ENCODE results near the gene PIP4K2C. TPM values are rescaled to one million over a fixed set of nuclear protein-coding genes. Genes with fewer than 3 reads are reported as not detected.

PIP4K2C gene
- total and polyA plus RNA-seq, 10 of the 15 experiments (the other 5 are each of a cell fraction or from before 2014, with no cell fraction given), result 4.8 to 25.1 (median 14.9) TPM

GRCh38 chr12:57552835-57553313 is 38.1 kb upstream of the PIP4K2C start (continued):
- TF ChIP-seq ZNF592 (IDR thresholded peaks at IDR 0.05) (no peak), ATF7 (IDR thresholded peaks at IDR 0.05; ENCODE audit: low read depth) (no peak), MYC (IDR thresholded peaks at IDR 0.05; ENCODE audit: insufficient read depth, insufficient read length, insufficient replicate concordance, low read length, severe bottlenecking) (no peak), SRF (IDR thresholded peaks at IDR 0.05; ENCODE audit: low read depth in 2 of 2, low read length in 2 of 2) (no peak), SMARCA5 (IDR thresholded peaks at IDR 0.05) (no peak), PAX8 (IDR thresholded peaks at IDR 0.05) (no peak)

- DNase-seq (ENCODE audit: low read depth, low spot score) (no peak), FAIRE-seq (no peak), ATAC-seq (no peak)
- intact Hi-C loops (cut with micrococcal nuclease; ENCODE audit: unreplicated experiment), result no loop called here
- Histone ChIP-seq H3K4me1 (ENCODE audit: control insufficient read depth, insufficient read depth, low read length) (0 out of 2 replicates have a peak, but pooled peaks cover 2% of the 10 kb centered on the region), H3K79me2 (ENCODE audit: control insufficient read depth, insufficient read depth, low read length) (no peaks in the 10 kb centered on the region), H3K27me3 (replicated peaks in 1 of 2; ENCODE audit: control insufficient read depth in 2 of 2, insufficient read depth in 2 of 2, low read length in 1 of 2) (peaks cover 0 to 3% of the 10 kb centered on the region in 2 experiments; a peak in 2 of 4 replicates), H3K4me2 (ENCODE audit: control insufficient read depth, insufficient read depth) (no peak overlapping the region), H2AFZ (ENCODE audit: control insufficient read depth, low read depth, low read length) (no peak overlapping the region; the same call in 1 of the 2 replicates), H3K27ac (ENCODE audit: control insufficient read depth, insufficient read depth) (no peak overlapping the region), H3K36me3 (ENCODE audit: control insufficient read depth in 2 of 2, insufficient read depth in 2 of 2, low read length in 1 of 2) (no peaks in the 10 kb centered on the region), H3K9ac (ENCODE audit: control insufficient read depth, insufficient read depth, low read length) (no peak overlapping the region), H3K4me3 (no peak overlapping the region), H3K9me3 (replicated peaks; ENCODE audit: control insufficient read depth, insufficient read depth, low read length) (no peaks in the 10 kb centered on the region), H4K20me1 (ENCODE audit: control insufficient read depth, insufficient read depth) (no peaks in the 10 kb centered on the region)
- in situ Hi-C loops (cut with MboI), result no loop called here
- ChIA-PET CTCF (interaction anchor here (1.0 to 1.8 kb wide), 5 partner anchors 10 to 98 kb away, joined by 3 to 9 read pairs (median 4); partner anchors contain the start of gene INHBE), POLR2A (no interaction called here), RAD21 (ENCODE audit: unreplicated experiment) (no interaction called here), SMC1A (ENCODE audit: uncharacterized antibody, unreplicated experiment) (no interaction called here)
- TF ChIP-seq NR2C2 (IDR thresholded peaks at IDR 0.05; ENCODE audit: borderline replicate concordance, control insufficient read depth, insufficient read length, low read depth) (no peak), RBBP5 (conservative IDR thresholded peaks at IDR 0.05) (no peak), SPI1 (IDR thresholded peaks at IDR 0.05; ENCODE audit: borderline replicate concordance, insufficient read depth, low read depth, low read length) (no peak), RUNX3 (IDR thresholded peaks at IDR 0.05; ENCODE audit: low read length) (no peak), RAD51 (IDR thresholded peaks at IDR 0.05) (no peak), IRF5 (IDR thresholded peaks at IDR 0.05; ENCODE audit: borderline replicate concordance) (no peak), BACH1 (IDR thresholded peaks at IDR 0.05; ENCODE audit: borderline replicate concordance) (no peak)
- WGBS (ENCODE audit: insufficient coverage, insufficient replicate concordance, low lambda C conversion rate, missing lambda C conversion rate), result 32% methylated on average over 7 of the region's 7 CpGs
- BruUV-seq (replicated peaks), result no TSS peak
These were observed 37.4 kb upstream of the PIP4K2C start for GRCh38 chr12:57553343-57554202.
